GM12878 (cell line): ENCODE data around the gene ANKDD1B. TPM values are rescaled to one million over a fixed set of nuclear protein-coding genes. Genes with fewer than 3 reads are reported as not detected.

ENCODE experiments used
- ATAC-seq: fragments of 200-7000 bp; cut with Tn5 transposase; 3 replicates; pipeline ENCODE4 v1.9.1; 2020; ENCODE audit warnings: mild to moderate bottlenecking, moderate library complexity
- BruUV-seq: library from RNA; stranded (reverse); fragments of 400-500 nt; replicated peaks from 2 replicates; lab custom pipeline; 2021; lab: Mats Ljungman, UMichigan
- CTCF ChIA-PET: fragments of 300-600 bp; sonication (Branson Sonifier 250); formaldehyde crosslinking; extraction: SDS; loops from one replicate; lab custom pipeline; 2021; ENCODE audit warnings: inconsistent platforms; lab: Yijun Ruan, JAX
- POLR2A ChIA-PET: fragments of 350-600 bp; formaldehyde crosslinking; extraction: SDS; loops from one replicate; lab custom pipeline; 2021; ENCODE audit warnings: inconsistent platforms; lab: Charles Lee
- RAD21 ChIA-PET: fragments of 300-600 bp; sonication (Branson Sonifier 250); formaldehyde crosslinking; loops from one replicate; lab custom pipeline; 2023; ENCODE audit warnings: antibody characterized with exemption; ENCODE audit not compliant: unreplicated experiment; lab: Charles Lee
- SMC1A ChIA-PET: fragments of 300-600 bp; sonication (Branson Sonifier 250); formaldehyde crosslinking; loops from one replicate; lab custom pipeline; 2023; ENCODE audit not compliant: unreplicated experiment, uncharacterized antibody; lab: Charles Lee
- DNase-seq: peaks from one replicate; pipeline ENCODE4 v3.0.0-alpha.2; 2011; ENCODE audit warnings: low read depth, low spot score
- FAIRE-seq: peaks from 3 replicates; lab custom pipeline; 2011; peaks lifted over from hg19 to GRCh38; lab: Jason Lieb, UNC
- H2AFZ ChIP-seq: 2 replicates; pipeline ENCODE4 v1.6.0; 2011; ENCODE audit warnings: low read depth, low read length, control low read depth; ENCODE audit not compliant: control insufficient read depth
- H3K27ac ChIP-seq: 2 replicates; pipeline ENCODE4 v1.5.1; 2011; ENCODE audit warnings: control low read depth; ENCODE audit not compliant: control insufficient read depth, insufficient read depth
- H3K27me3 ChIP-seq, 2 experiments: replicated peaks in 1 of 2; 2 replicates each; pipeline versions ENCODE4 v1.6.0 to v1.6.1; 2011; ENCODE audit warnings: low read length in 1 of 2; ENCODE audit not compliant: control insufficient read depth in 2 of 2, insufficient read depth in 2 of 2
- H3K36me3 ChIP-seq, 2 experiments: 2 replicates each; pipeline ENCODE4 v1.5.1; 2011; ENCODE audit warnings: low read length in 1 of 2; ENCODE audit not compliant: control insufficient read depth in 2 of 2, insufficient read depth in 2 of 2
- H3K4me1 ChIP-seq: 2 replicates; pipeline ENCODE4 v1.6.1; 2011; ENCODE audit warnings: mild to moderate bottlenecking, low read length, moderate library complexity, mixed read lengths; ENCODE audit not compliant: control insufficient read depth, insufficient read depth
- H3K4me2 ChIP-seq: 2 replicates; pipeline ENCODE4 v1.6.0; 2011; ENCODE audit warnings: control low read depth; ENCODE audit not compliant: control insufficient read depth, insufficient read depth
- H3K4me3 ChIP-seq: fragments of 200-600 bp; sonication (generic); 2 replicates; pipeline ENCODE4 v1.5.1; 2016
- H3K79me2 ChIP-seq: 2 replicates; pipeline ENCODE4 v1.6.0; 2011; ENCODE audit warnings: low read length; ENCODE audit not compliant: control insufficient read depth, insufficient read depth
- H3K9ac ChIP-seq: 2 replicates; pipeline ENCODE4 v1.8.0; 2011; ENCODE audit warnings: low read length, control low read depth, mixed read lengths; ENCODE audit not compliant: control insufficient read depth, insufficient read depth
- H3K9me3 ChIP-seq: replicated peaks from 3 replicates; pipeline ENCODE4 v1.5.1; 2011; ENCODE audit warnings: mild to moderate bottlenecking, low read length; ENCODE audit not compliant: control insufficient read depth, insufficient read depth
- H4K20me1 ChIP-seq: 2 replicates; pipeline ENCODE4 v1.6.0; 2011; ENCODE audit not compliant: control insufficient read depth, insufficient read depth
- ASH2L ChIP-seq: fragments of 300-600, 200-600 bp; sonication (generic); IDR thresholded peaks from 2 replicates; pipeline ENCODE4 v1.6.1; 2017; ENCODE audit warnings: low read depth, mild to moderate bottlenecking, borderline replicate concordance
- EGR1 ChIP-seq, 2 experiments: IDR thresholded peaks; 1 replicate in 1 of 2; 2 replicates in 1 of 2; pipeline ENCODE4 v1.6.1; 2011 to 2012; ENCODE audit warnings: low read depth in 2 of 2, low read length in 2 of 2, borderline replicate concordance in 1 of 2, mild to moderate bottlenecking in 1 of 2, moderate library complexity in 1 of 2
- FOS ChIP-seq: IDR thresholded peaks from 3 replicates; pipeline ENCODE4 v1.6.1; 2011; ENCODE audit warnings: borderline replicate concordance; ENCODE audit not compliant: insufficient read length; ENCODE audit errors: extremely low read depth
- IKZF2 ChIP-seq, 2 experiments: fragments of 450-650 bp; IDR thresholded peaks; 2 replicates each; pipeline ENCODE4 v1.6.1; 2017; ENCODE audit warnings: mild to moderate bottlenecking in 2 of 2, moderate library complexity in 2 of 2
- MTA2 ChIP-seq: fragments of 450-650 bp; IDR thresholded peaks from 2 replicates; pipeline ENCODE4 v1.6.1; 2016; ENCODE audit warnings: low read depth, mild to moderate bottlenecking, moderate library complexity
- NFIC ChIP-seq: IDR thresholded peaks from 2 replicates; pipeline ENCODE4 v1.6.1; 2012; ENCODE audit warnings: low read depth, mild to moderate bottlenecking, inconsistent platforms, low read length, moderate library complexity
- RAD51 ChIP-seq: fragments of 450-650 bp; IDR thresholded peaks from 2 replicates; pipeline ENCODE4 v1.6.1; 2016; ENCODE audit warnings: moderate library complexity, mild to moderate bottlenecking, inconsistent platforms
- SMAD1 ChIP-seq: fragments of 450-650 bp; IDR thresholded peaks from 2 replicates; pipeline ENCODE4 v1.6.1; 2018; ENCODE audit warnings: mild to moderate bottlenecking, low read depth; ENCODE audit not compliant: partially characterized antibody
- SP1 ChIP-seq: IDR thresholded peaks from one replicate; pipeline ENCODE4 v1.6.1; 2011; ENCODE audit warnings: low read depth, low read length
- STAT1 ChIP-seq: fragments of 450-650 bp; conservative IDR thresholded peaks from 2 replicates; pipeline ENCODE4 v1.6.1; 2014; ENCODE audit warnings: antibody characterized with exemption, mild to moderate bottlenecking
- WRNIP1 ChIP-seq: IDR thresholded peaks from 2 replicates; pipeline ENCODE4 v1.6.1; 2011; ENCODE audit warnings: low read depth, low read length, improper control_type of control experiment, borderline replicate concordance
- ZNF24 ChIP-seq: fragments of 450-650 bp; IDR thresholded peaks from 2 replicates; pipeline ENCODE4 v1.6.1; 2017; ENCODE audit warnings: antibody characterized with exemption, mild to moderate bottlenecking
- WGBS: methylation state at CpG from one replicate; pipeline ENCODE4 v1.1.6; 2016; ENCODE audit warnings: low lambda C conversion rate; ENCODE audit not compliant: insufficient replicate concordance, insufficient coverage; ENCODE audit errors: missing lambda C conversion rate; 5-methylcytosine and 5-hydroxymethylcytosine counted together
- in situ Hi-C: fragments of 300-500 bp; cut with MboI; formaldehyde crosslinking; loops from 9 replicates; pipeline ENCODE4 v1.14.3; 2018; ENCODE audit warnings: mixed read lengths
- intact Hi-C: fragments of 100-400 bp; cut with micrococcal nuclease; formaldehyde crosslinking; loops from one replicate; pipeline ENCODE4 v1.14.2; 2022; ENCODE audit not compliant: unreplicated experiment
- polyA plus RNA-seq, 11 experiments: library from polyadenylated mRNA; depleted of rRNA in 4 of 11; unstranded in 6 of 11; stranded (reverse) in 5 of 11; fragments of >200 nt; fragmentation: Nextera tagmentation in 4 of 11; fragmentation: Illumina TruSeq in 1 of 11; extraction: Ambion mirVana in 4 of 11; extraction: Trizol in 1 of 11; gene quantifications; 1 replicate in 1 of 11; 2 replicates in 10 of 11; pipeline versions ENCODE4 v1.2.1 to v1.2.3, GENCODE V29; 2011 to 2016; ENCODE audit warnings: inconsistent platforms in 2 of 11, missing spikeins in 2 of 11, low read depth in 1 of 11
- total RNA-seq, 4 experiments: library from RNA; depleted of rRNA in 3 of 4; stranded (reverse); fragments of >200 nt in 3 of 4; fragmentation: Illumina TruSeq in 1 of 4; extraction: Trizol in 1 of 4; gene quantifications; 2 replicates each; pipeline versions ENCODE4 v1.2.1 to v1.2.3, GENCODE V29; 2013 to 2021
- TF ChIP-seq, protein P1 (sequence below): IDR thresholded peaks from 2 replicates; pipeline ENCODE4 v1.6.1; 2012; ENCODE audit warnings: improper control_type of control experiment, low read depth, low read length; ENCODE audit not compliant: insufficient replicate concordance
- TF ChIP-seq, protein P2 (sequence below): IDR thresholded peaks from 2 replicates; pipeline ENCODE4 v1.6.1; 2012; ENCODE audit warnings: low read length, inconsistent platforms
- TF ChIP-seq, protein P3 (sequence below): fragments of 450-650 bp; IDR thresholded peaks from 2 replicates; pipeline ENCODE4 v1.6.1; 2017; ENCODE audit warnings: mild to moderate bottlenecking, moderate library complexity

ANKDD1B gene
- total and polyA plus RNA-seq, 10 of the 15 experiments (the other 5 are each of a cell fraction or from before 2014, with no cell fraction given): 0.34 to 2.4 (median 0.80) TPM

DNA sequence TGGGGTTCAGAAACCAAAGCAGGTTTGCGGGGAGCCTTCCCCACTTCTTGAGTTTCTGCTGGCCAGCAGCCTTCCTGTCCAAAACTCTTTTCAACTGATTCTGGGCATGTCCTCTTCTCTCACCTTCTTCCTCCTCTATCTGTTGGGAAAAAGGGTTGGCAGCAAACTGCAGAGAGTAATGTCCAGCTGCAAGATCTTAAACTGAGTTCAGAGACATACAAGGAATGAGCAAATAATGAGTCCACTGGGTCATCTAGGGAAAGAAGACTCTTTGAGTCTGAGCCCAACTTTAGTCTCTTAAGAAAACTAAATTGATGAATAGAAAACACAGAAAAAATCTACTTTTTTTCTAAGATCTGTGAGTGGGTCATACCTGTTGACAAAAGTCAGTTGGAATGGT lies 16.5 kb downstream of the ANKDD1B start:
- Histone ChIP-seq H3K9me3 (no peaks in the 10 kb centered on the region), H3K27me3 (no peaks in the 10 kb centered on the region), H3K4me3 (no peak overlapping the region), H3K36me3 (no peaks in the 10 kb centered on the region), H2AFZ (no peak overlapping the region), H3K4me2 (no peak overlapping the region), H3K27ac (no peak overlapping the region), H3K4me1 (no peaks in the 10 kb centered on the region), H3K9ac (no peak overlapping the region), H3K79me2 (no peaks in the 10 kb centered on the region), H4K20me1 (no peaks in the 10 kb centered on the region)
- WGBS: 86% methylated on average over 1 of the region's 1 CpG
- ChIA-PET RAD21 (no interaction called here), SMC1A (interaction anchor here (0.9 to 2.1 kb wide), 2 partner anchors 9 to 14 kb away, joined by 3 to 4 read pairs; no protein-coding TSS in a partner anchor), POLR2A (no interaction called here), CTCF (no interaction called here)
- ATAC-seq (no peak), DNase-seq (no peak), FAIRE-seq (no peak)
- no TSS peak for BruUV-seq
- intact Hi-C loops (no loop called here), in situ Hi-C loops (no loop called here)
- TF ChIP-seq ZNF24 (no peak), NFIC (no peak), EGR1 (IDR thresholded peaks at IDR 0.05; ENCODE audit: borderline replicate concordance in 1 of 2, low read depth in 2 of 2, low read length in 2 of 2) (no peak), IKZF2 (IDR thresholded peaks at IDR 0.05) (no peak), SP1 (no peak), MTA2 (no peak), FOS (no peak), RAD51 (no peak), ASH2L (no peak), SMAD1 (no peak), STAT1 (no peak), WRNIP1 (no peak)
- TF ChIP-seq, protein P1, sequence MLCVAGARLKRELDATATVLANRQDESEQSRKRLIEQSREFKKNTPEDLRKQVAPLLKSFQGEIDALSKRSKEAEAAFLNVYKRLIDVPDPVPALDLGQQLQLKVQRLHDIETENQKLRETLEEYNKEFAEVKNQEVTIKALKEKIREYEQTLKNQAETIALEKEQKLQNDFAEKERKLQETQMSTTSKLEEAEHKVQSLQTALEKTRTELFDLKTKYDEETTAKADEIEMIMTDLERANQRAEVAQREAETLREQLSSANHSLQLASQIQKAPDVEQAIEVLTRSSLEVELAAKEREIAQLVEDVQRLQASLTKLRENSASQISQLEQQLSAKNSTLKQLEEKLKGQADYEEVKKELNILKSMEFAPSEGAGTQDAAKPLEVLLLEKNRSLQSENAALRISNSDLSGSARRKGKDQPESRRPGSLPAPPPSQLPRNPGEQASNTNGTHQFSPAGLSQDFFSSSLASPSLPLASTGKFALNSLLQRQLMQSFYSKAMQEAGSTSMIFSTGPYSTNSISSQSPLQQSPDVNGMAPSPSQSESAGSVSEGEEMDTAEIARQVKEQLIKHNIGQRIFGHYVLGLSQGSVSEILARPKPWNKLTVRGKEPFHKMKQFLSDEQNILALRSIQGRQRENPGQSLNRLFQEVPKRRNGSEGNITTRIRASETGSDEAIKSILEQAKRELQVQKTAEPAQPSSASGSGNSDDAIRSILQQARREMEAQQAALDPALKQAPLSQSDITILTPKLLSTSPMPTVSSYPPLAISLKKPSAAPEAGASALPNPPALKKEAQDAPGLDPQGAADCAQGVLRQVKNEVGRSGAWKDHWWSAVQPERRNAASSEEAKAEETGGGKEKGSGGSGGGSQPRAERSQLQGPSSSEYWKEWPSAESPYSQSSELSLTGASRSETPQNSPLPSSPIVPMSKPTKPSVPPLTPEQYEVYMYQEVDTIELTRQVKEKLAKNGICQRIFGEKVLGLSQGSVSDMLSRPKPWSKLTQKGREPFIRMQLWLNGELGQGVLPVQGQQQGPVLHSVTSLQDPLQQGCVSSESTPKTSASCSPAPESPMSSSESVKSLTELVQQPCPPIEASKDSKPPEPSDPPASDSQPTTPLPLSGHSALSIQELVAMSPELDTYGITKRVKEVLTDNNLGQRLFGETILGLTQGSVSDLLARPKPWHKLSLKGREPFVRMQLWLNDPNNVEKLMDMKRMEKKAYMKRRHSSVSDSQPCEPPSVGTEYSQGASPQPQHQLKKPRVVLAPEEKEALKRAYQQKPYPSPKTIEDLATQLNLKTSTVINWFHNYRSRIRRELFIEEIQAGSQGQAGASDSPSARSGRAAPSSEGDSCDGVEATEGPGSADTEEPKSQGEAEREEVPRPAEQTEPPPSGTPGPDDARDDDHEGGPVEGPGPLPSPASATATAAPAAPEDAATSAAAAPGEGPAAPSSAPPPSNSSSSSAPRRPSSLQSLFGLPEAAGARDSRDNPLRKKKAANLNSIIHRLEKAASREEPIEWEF: no peak
- TF ChIP-seq, protein P2, sequence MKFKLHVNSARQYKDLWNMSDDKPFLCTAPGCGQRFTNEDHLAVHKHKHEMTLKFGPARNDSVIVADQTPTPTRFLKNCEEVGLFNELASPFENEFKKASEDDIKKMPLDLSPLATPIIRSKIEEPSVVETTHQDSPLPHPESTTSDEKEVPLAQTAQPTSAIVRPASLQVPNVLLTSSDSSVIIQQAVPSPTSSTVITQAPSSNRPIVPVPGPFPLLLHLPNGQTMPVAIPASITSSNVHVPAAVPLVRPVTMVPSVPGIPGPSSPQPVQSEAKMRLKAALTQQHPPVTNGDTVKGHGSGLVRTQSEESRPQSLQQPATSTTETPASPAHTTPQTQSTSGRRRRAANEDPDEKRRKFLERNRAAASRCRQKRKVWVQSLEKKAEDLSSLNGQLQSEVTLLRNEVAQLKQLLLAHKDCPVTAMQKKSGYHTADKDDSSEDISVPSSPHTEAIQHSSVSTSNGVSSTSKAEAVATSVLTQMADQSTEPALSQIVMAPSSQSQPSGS: no peak
- TF ChIP-seq, protein P3, sequence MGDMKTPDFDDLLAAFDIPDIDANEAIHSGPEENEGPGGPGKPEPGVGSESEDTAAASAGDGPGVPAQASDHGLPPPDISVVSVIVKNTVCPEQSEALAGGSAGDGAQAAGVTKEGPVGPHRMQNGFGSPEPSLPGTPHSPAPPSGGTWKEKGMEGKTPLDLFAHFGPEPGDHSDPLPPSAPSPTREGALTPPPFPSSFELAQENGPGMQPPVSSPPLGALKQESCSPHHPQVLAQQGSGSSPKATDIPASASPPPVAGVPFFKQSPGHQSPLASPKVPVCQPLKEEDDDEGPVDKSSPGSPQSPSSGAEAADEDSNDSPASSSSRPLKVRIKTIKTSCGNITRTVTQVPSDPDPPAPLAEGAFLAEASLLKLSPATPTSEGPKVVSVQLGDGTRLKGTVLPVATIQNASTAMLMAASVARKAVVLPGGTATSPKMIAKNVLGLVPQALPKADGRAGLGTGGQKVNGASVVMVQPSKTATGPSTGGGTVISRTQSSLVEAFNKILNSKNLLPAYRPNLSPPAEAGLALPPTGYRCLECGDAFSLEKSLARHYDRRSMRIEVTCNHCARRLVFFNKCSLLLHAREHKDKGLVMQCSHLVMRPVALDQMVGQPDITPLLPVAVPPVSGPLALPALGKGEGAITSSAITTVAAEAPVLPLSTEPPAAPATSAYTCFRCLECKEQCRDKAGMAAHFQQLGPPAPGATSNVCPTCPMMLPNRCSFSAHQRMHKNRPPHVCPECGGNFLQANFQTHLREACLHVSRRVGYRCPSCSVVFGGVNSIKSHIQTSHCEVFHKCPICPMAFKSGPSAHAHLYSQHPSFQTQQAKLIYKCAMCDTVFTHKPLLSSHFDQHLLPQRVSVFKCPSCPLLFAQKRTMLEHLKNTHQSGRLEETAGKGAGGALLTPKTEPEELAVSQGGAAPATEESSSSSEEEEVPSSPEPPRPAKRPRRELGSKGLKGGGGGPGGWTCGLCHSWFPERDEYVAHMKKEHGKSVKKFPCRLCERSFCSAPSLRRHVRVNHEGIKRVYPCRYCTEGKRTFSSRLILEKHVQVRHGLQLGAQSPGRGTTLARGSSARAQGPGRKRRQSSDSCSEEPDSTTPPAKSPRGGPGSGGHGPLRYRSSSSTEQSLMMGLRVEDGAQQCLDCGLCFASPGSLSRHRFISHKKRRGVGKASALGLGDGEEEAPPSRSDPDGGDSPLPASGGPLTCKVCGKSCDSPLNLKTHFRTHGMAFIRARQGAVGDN: no peak
